ENCODE measurements around the gene EPHA6.
"Not testable (repeated sequence)": the region's sequence is repeated elsewhere in the genome, so short reads cannot be mapped to it uniquely, and the experiment has no call there.

EPHA6 gene

DNA sequence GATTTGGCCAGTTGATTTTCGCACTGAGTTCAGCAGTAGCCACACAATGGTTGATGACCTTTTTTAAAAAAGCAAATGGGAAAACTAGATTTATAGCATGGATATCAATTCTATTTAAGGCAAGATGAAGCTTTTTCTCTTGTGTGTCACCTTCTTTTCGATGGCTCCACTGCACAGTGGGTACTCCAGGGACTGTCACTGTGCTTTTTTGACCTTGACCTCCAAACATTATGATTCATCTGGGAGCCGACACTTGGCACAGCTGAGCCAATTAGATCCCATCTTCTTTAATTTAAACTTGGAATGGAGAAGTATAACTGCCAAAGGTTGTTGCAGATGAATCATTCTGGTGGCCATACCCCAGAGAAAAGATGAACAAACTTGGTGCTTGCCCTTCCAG lies 367.3 kb downstream of the EPHA6 start:
- no peak for DNase-seq (ENCODE audit: low spot score)

DNA sequence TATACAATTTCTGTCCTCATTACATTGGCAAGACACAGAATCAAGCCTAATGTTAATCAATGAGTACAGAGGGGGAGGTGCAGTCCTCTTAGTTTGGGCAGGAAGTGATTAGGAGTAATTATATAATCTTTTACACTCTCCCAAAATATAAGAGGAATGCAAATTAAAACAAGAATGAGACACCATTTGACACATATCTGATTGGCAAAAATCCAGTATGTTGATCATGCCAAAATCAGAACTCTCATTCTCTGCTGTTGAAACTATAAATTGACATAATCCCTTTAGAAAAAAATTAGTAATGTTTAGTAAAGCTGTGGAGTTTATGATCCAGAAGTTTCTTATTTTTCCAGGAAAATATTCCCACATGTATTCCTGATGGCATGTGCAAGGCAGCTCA lies 373.4 kb downstream of the EPHA6 start:
- DNase-seq (ENCODE audit: low spot score): no peak

DNA sequence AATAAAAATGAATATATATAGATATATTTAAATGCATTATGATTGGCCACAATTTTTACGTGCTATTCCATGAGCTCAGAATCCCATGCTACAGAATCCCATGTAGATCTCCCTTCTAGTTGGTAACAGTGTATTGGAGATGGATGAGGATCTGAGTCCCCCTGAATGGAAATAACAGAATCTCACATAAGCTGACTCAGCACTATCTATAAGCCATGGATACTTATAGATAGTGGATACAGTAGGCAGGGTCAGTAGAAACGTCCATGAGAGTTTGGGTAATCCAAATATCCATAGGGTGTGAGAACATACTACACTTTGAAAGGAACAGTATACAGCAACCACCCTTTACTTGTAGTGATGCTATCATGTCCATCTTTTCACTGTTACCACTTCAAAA lies 375.4 kb downstream of the EPHA6 start:
- no peak for DNase-seq (ENCODE audit: low spot score)

DNA sequence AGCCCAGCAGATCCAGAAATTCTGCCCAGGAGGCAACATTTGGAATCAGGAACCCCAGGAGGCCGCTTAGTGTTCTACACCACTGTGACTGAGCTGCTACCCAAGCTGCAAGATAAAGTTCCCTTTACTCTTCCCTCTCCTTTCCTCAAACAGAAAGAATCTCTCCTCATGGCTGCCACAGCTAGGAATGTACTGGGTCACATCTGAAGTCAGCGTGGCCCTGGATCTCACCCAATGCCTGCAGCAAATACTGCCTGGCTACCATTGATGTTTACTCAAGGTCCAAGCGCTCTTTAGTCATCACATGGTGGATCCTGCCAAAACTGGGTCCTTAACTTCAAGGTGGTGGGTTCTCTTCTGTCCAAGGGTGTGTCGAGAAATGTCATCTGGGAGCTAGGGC lies 382.7 kb downstream of the EPHA6 start:
- DNase-seq (ENCODE audit: low spot score): no peak

DNA sequence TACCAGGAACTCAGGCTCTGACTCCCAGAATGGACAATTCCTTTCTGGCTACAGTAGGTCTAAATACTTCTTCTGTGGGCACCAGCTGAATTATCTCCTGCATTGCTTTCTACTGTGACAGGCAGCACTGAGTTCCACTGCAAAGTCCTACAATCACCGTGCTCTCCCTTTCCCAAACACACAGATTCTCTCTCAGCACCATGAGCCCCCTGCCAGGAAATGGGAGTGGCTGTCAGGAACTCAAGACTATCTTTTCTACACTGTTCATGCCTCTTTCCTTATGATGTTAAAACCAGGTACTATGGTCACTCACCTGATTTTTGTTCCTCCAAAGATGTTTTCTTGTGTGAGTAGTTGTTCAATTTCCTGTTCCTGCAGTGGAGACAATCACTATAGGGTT lies 383.4 kb downstream of the EPHA6 start:
- DNase-seq (ENCODE audit: low spot score): no peak

DNA sequence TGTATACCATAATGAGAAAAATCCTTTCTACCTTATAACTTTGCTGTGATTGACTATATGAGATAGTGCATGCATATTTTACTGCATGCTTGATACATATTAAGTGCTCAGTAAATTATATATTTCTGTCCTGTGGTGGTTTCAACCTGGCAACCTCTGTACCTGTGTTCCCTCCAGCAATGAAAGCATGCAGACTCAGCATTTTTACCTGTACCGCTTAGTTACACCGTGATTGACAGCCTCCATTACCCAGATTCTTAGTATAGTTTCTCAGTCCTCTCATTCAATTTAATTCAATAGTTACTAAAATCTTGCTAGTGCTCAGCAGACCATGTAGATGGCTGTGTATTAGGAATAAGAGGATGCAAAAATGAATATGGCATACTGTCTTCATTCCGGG lies 386.0 kb downstream of the EPHA6 start:
- DNase-seq (ENCODE audit: low spot score): no peak

DNA sequence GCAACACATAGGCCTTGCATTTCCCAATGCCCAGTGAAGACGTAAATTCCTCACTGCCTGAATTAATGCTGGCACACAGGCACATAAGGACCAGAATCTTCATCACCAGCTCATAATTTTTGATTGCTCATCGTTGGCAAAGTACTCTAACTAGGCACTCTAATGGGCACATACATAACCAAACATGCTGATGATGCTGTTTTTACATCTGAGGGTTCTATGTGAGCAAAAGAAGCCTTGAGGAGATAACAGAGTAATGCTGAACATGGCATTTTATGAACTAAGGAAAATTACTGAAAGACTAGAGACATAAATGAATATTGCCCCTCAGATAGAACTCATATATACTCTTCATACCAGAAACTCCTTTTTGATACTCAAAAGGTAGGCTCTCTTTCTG lies 387.4 kb downstream of the EPHA6 start:
- no peak for DNase-seq (ENCODE audit: low spot score)

DNA sequence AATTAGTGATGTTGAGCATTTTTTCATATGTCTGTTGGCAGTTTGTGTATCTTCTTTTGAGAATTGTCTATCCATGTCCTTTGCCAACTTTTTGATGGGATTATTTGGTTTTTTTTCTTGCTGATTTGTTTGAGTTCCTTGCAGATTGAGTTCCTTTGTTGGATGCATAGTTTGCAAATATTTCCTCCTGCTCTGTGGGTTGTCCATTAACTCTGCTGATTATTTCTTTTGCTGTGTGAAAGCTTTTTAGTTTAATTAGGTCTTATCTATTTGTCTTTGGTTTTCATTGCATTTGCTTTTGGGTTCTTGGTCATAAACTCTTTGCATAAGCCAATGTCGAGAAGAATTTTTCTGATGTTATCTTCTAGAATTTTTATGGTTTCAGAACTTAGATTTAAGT lies 414.6 kb downstream of the EPHA6 start:
- DNase-seq (ENCODE audit: low spot score): no peak

DNA sequence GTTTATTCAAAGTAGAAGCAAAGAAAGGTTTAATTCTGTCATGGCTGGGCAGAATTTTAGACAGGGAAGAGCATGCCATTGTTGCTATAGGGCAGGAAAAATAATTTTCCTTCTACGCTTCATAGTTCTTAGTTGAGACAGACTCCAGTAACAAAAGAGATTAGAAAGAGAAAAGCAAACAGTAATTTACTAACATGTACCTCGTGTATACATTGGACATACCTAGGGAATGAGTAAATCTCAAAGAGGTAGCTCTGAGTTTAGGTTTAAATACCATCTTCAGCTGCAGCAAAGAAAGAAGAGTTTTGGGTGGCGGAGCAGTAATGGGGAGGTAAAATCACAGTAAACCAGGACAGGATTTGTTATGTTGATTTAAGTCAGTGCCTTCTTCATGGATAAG lies 416.1 kb downstream of the EPHA6 start:
- DNase-seq (ENCODE audit: low spot score): no peak

DNA sequence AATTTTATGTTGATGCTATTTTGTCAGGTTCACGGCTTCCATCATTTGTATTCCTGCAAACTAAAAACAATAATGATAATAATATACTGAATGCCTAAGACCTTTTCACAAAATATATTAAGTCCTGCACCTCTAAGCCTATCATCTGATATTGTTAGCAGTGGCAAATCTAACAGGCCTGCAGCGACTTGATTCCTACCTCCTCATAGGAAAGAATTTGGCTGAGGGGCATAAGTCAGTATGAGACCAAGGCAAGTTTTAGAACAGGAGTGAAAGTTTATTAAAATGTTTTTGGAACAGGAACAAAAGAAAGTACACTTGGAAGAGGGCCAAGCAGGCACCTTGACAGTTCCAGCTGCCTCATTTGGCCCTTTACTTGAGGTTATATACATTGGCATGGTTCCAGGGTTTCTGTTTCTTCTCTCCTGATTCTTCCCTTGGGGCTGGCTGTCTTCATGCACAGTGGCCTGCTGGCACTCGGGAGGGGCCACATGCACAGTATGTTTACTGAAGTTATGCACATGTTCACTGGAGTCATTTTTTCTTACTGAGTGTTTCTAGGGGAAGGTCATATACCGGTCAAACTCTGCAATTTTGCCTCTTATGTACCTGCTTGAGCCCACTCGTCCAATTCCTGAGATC lies 418.1 kb downstream of the EPHA6 start:
- no peak for DNase-seq (ENCODE audit: low spot score)

DNA sequence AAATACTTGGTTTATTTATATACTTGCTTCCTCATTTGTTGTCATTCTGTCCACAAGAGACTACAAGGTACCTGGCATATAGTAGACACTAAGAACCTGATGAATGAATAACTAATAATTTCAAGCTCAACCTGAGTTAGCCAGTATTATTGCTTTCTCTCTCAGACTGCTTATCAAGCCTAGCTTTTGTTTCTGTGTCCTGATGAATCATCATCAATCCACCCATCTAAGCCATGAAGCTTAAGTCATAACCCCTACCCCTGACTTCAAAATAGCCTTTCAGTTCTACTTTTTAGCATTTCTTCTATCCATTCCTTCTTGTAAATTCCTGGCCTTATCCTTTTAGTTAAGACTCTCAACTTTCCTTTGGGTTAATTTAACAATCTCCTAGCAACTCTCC lies 420.8 kb downstream of the EPHA6 start:
- DNase-seq (ENCODE audit: low spot score): no peak

DNA sequence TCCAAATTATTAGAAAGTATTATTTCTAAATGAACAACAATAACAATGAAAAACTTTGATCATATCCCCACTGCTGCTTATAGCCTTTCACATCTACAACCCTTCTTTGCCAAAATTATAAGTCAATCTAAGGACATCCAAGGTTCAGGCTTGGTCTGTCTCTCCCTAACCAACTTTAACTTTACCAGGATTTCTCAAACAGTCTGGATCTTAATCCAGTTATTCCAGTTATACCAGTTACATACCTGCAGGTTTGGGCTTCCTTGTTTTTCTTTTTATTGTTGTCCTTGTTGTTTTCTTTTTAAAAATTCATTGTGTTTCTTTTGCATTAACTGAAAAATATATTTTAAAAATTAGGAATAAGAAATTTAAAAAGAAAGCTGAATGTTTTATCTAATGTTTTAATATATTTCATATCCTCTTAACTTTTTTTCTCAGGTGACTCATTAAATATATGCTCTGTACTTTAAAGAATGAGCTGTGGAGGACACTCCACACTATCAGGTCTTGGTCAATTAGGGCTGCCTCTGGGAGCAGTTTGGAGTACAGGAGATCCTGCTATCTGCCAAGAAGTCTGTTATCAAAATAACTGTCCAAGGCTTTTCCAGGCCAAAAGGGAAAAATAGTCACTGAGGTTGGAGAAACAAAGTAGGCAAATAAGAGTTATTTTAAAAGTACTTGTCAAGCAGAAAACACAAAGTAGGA lies 421.4 kb downstream of the EPHA6 start:
- DNase-seq (ENCODE audit: low spot score): no peak

DNA sequence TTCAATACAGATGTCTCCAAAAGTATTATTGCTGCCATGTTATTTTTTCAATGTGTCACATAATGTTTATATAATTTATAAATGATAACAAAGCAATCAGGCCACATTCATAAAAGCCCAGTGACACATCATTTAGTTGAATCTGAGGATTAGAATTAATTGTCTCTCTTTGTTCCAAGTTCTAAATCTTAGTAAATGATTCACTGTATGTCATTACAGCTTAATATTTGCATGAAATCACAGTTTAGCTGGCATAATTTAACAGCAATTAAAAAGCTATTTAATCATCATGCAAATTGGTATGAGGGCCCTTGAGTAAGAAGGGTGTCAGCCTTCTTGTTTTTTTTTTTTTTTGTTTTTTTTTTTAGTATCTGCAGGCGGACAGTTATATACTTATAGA lies 427.0 kb downstream of the EPHA6 start:
- no peak for DNase-seq (ENCODE audit: low spot score)

DNA sequence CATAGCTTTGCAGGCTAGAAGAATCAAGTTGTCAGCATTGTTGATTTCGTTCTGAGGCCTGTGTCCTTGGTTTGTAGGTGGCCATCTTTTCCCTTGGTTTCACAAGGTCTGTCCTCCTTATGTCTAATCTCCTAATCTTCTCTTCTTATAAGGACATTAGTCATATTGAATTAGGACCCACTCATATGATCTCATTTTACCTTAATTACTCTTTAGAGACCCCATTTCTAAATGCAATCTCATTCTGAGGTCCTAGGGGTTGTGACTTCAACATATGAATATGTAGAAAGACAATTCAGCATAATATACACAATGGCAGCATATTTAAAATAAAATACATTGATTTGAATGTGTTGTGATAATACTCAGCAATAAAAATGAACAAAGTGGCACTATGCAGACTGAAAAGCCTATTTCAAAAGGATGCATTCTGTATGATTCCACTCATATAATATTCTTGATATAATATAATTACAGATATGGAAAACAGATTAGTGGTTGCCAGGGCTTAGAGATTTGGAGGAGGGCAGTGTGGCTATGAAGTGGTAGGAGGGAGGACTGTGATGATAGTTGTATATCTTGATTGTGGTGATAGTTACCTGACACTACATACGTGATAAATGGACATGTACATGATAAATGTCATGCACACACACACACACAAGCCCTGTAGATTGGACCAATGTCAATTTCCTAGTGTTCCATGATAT lies 431.0 kb downstream of the EPHA6 start:
- no peak for DNase-seq (ENCODE audit: low spot score)

DNA sequence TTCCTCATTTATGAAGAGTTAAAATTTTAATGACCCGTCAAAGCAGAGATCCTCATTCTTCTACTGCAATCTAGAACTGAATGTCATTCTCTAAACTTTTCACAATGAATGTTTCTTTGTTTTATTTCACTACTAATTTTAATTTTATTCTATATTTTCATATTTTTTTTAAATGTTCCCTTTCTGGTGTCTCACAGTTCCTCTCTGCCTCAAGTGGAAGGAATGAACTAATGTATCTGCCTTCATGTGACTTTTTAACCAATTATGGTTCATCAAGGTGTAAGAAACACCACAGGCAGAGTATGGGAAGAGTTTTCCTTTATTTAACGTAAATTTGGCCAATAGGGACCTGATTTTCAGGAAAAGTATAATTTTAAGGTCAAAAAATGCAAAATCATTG lies 441.7 kb downstream of the EPHA6 start:
- no peak for DNase-seq (ENCODE audit: low spot score)

DNA sequence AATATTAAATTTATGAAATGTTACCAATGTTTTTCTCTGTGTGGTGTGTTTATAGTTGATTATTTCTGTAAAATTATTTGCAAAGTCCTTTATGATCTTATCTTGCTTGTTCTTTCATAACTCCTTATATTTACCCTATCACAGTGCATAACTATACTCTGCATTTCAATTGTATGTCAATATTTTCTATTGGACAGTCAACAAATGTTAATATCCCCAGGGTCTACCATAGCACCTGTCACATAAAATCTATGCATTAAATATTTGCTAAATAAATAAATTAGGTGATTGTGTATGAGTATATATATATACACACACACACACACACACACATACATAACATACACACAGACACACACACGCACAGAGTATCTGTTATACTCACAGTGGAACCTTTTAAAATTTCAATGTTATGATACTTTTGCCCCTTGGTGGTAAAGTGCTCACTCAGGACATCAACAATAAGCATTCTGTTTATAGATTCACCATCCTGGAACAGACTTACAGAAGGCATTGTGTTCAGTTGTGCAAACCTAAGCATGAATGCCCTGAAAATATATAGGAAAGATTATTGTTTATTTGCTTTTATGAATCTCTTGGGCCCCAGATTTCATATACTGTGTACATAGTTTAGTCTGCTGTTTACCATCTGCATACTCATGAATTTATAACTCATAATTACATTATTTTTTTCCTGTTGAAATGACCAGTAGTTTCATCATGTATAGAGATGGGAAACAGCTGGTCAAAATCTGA lies 443.7 kb downstream of the EPHA6 start:
- no peak for DNase-seq (ENCODE audit: low spot score)

DNA sequence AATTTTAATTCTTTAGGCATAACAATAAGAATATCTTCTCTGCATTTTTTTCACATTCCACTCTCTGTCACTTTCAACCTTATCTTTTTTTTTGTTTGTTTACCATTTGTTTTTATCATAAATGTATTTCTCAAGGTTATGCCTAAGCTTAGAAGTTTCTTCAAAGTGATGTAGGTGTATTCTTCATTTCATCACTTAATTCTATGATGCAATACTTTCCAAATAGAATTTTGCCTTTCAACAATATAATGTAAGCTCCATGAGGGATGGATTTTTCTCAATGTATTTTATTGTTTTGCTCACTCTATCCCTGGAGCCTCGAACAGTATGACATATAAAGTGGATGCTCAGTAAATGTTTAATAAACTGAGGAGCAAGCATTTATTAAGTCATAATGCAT lies 444.9 kb downstream of the EPHA6 start:
- DNase-seq (ENCODE audit: low spot score): no peak

DNA sequence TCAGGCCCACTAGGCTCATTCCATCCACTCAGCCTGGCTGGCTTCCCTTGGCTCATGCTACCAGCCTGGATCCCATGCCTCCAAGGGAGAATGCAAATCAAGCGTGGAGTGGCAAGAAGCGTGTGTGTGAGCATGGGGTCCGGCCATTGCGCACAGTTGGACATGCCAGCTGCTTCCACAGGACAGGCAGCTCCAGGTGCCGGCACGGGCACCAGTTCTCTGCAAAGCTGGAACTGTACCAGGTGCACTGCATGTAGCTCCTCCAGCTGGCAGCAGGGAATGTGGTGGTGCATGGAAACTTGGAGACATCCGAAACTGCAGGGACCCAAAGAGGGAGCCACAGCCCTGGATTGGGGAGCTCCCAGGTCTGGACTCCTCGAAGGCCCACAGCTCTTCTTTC lies 449.8 kb downstream of the EPHA6 start:
- DNase-seq (ENCODE audit: low spot score): no peak

DNA sequence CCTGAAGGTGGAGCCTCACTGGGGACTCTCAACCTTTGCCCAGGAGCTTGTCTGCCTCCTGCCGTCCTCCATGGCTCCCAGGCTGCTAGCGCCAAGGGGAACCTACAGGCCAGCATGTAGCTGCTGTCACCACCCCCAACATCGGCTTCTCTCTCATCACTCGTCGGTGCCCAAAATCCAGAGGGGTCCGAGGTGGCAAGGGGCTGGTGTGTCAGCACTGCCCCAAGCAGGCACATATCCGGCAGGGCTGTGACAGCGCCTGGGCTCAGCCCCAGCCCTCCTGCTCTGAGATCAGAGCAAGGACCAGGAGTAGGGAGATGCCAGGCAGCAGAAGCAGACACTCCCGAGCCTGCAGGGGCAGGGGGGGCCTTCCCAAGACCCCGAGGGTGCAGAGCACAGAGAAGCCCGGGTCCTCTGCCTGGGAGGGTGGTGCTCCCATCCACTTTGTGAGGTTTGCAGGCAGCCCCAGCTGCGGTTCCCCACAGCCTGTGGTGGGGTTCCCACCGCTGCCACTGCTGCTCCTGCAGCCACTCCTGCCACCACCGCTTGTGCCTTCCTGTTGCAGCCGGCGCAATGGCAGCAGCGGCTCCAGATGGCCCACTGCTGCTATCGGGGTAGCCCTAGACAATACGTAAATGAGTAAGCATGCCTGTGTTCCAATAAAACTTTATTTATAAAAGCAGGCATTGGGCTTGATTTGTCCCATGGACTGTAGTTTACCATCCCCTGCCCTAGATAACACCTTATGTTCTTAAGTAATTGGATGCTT lies 451.0 kb downstream of the EPHA6 start:
- DNase-seq (ENCODE audit: low spot score): no peak

DNA sequence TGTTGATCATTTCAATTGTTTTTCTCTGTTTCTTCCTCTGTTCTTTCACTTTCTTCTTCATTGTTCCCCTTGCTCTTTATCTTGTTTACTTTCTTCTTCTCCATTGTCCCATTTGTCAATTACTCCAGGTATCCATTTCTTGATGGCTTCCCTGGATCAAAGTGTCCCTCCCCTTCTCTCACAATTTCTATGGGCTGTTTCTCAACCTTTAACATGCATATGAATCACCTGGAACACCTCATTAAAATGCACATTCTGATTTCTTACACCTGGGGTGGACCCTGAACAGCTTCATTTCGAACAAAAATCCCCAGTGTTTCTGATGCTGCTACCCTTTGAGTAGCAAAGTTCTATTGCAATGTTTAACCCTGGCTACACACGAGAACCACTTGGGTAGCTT lies 454.8 kb downstream of the EPHA6 start:
- no peak for DNase-seq (ENCODE audit: low spot score)

DNA sequence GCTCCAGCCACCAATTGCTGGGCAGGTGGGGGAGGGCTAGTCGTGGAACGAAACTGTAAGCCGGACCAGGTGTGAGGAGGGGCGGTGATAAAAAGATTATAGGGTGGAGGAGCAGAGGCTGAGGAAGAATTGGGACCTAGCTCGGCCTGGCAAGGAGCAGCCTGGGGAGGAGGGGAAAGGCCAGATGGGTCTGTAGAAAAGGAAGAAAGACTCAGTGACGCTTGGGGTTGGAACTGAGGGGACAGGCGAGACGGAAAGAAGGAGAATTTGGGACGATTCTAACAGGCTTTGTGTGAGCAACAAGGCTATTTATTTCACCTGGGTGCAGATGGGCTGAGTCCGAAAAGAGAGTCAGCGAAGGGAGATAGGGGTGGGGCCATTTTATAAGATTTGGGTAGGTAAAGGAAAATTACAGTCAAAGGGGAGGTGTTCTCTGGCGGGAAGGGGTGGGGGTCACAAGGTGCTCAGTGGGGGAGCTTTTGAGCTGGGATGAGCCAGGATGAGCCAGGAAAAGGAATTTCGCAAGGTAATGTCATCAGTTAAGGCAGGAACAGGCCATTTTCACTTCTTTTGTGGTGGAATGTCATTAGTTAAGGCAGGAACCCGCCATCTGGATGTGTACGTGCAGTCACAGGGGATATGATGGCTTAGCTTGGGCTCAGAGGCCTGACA lies 462.6 kb downstream of the EPHA6 start:
- DNase-seq (ENCODE audit: low spot score): not testable (repeated sequence)

Measured in AG08396 (cell line).